DOHH2 (cell line): Measurements from ENCODE around the gene APOBEC3B.

Experiments used
- H3F3A ChIP-seq: fragments of 200-600 bp; sonication (generic), shearing (Covaris generic); 2 replicates; pipeline ENCODE4 v1.6.0; 2016; ENCODE audit warnings: antibody characterized with exemption, mild to moderate bottlenecking; ENCODE audit not compliant: control insufficient read depth, insufficient read depth
- H3K27ac ChIP-seq: fragments of 200-600 bp; sonication (generic); 2 replicates; pipeline ENCODE4 v1.5.1; 2014; ENCODE audit warnings: low read depth, mild to moderate bottlenecking, low read length, moderate library complexity
- H3K27me3 ChIP-seq: fragments of 200-600 bp; sonication (generic); 2 replicates; pipeline ENCODE4 v1.6.1; 2014; ENCODE audit warnings: mild to moderate bottlenecking, low read length, mixed read lengths; ENCODE audit not compliant: control insufficient read depth
- H3K36me3 ChIP-seq: fragments of 200-600 bp; sonication (generic); 2 replicates; pipeline ENCODE4 v1.6.1; 2014; ENCODE audit warnings: mild to moderate bottlenecking, low read length, moderate library complexity, mixed read lengths; ENCODE audit not compliant: control insufficient read depth
- H3K4me1 ChIP-seq: fragments of 200-600 bp; sonication (generic); 2 replicates; pipeline ENCODE4 v1.6.1; 2014; ENCODE audit warnings: mild to moderate bottlenecking, low read length, mixed read lengths; ENCODE audit not compliant: control insufficient read depth
- H3K4me2 ChIP-seq: fragments of 200-600 bp; sonication (generic); 2 replicates; pipeline ENCODE4 v1.6.0; 2014; ENCODE audit warnings: mild to moderate bottlenecking, low read length, moderate library complexity
- H3K4me3 ChIP-seq: fragments of 200-600 bp; sonication (generic); 2 replicates; pipeline ENCODE4 v1.5.1; 2014; ENCODE audit warnings: mild to moderate bottlenecking, low read length, mixed read lengths
- H3K79me2 ChIP-seq: fragments of 200-600 bp; sonication (generic); 2 replicates; pipeline ENCODE4 v1.6.1; 2014; ENCODE audit warnings: mild to moderate bottlenecking, low read length, mixed read lengths; ENCODE audit not compliant: control insufficient read depth
- H3K9me2 ChIP-seq: fragments of 200-600 bp; sonication (generic); replicated peaks from 2 replicates; pipeline ENCODE4 v1.6.1; 2014; ENCODE audit warnings: mild to moderate bottlenecking, low read length, mixed read lengths; ENCODE audit not compliant: control insufficient read depth
- H3K9me3 ChIP-seq: fragments of 200-600 bp; sonication (generic); 2 replicates; pipeline ENCODE4 v1.6.1; 2014; ENCODE audit warnings: antibody characterized with exemption, low read length, mixed read lengths; ENCODE audit not compliant: control insufficient read depth, insufficient read depth
- H4K20me1 ChIP-seq: fragments of 200-600 bp; sonication (generic); 2 replicates; pipeline ENCODE4 v1.6.0; 2014; ENCODE audit warnings: low read depth, mild to moderate bottlenecking, antibody characterized with exemption, low read length, moderate library complexity; ENCODE audit not compliant: control insufficient read depth, insufficient read depth
- EZH2phosphoT487 ChIP-seq: fragments of 200-600 bp; sonication (generic); IDR thresholded peaks from 2 replicates; pipeline ENCODE4 v1.6.1; 2017; ENCODE audit warnings: borderline replicate concordance, mild to moderate bottlenecking, antibody characterized with exemption, low read length, moderate library complexity, mixed read lengths
- TF ChIP-seq, protein P1 (sequence below): fragments of 200-600 bp; sonication (generic); IDR thresholded peaks from one replicate; pipeline ENCODE4 v1.5.1; 2014; ENCODE audit warnings: antibody characterized with exemption, mild to moderate bottlenecking, low read depth, low read length; ENCODE audit not compliant: poor library complexity, severe bottlenecking

The APOBEC3B gene

DNA sequence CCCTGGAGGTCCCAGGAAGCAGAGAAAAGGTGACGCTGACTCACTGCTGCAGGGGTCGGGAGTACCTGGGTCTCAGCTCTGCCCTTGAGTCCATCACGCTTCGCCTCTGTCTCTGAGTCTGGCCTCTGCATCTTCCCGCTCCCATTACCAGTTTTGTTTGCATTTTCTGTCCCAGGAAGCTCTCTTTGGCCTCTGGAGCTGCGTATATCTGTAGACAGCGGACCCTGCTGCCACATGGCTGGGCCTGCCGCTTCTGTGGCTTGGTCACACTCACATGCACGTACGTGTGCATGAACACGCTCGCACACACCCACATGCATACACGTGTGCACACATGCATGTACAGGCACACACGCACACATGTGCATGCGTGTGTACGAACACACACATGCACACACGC, 45.6 kb upstream of the APOBEC3B start:
- H3K4me3 ChIP-seq: no peak overlapping the region

DNA sequence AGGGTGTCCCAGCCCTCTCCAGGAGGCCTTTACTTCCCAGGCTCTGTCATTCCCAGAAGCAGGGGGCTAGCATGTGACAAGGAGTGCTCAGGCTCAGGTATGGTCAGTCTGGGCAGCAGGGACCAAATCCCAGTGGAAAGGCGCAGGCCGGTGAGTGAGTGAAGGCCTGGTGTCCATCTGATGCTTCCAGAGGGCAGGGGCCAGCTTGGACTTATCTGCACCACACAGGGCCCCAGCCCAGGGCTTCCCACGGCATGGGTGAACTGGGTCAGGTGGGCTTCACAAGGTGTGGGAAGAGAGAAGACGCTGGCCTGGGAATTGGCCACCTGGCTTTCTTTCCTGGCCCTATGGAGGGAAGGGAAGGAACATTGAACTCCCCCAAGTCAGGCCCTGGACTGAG, 45.1 kb upstream of the APOBEC3B start:
- H3K27me3 ChIP-seq: peaks cover 26% of the 10 kb centered on the region
- H3K27ac ChIP-seq: no peak overlapping the region
- TF ChIP-seq, protein P1, sequence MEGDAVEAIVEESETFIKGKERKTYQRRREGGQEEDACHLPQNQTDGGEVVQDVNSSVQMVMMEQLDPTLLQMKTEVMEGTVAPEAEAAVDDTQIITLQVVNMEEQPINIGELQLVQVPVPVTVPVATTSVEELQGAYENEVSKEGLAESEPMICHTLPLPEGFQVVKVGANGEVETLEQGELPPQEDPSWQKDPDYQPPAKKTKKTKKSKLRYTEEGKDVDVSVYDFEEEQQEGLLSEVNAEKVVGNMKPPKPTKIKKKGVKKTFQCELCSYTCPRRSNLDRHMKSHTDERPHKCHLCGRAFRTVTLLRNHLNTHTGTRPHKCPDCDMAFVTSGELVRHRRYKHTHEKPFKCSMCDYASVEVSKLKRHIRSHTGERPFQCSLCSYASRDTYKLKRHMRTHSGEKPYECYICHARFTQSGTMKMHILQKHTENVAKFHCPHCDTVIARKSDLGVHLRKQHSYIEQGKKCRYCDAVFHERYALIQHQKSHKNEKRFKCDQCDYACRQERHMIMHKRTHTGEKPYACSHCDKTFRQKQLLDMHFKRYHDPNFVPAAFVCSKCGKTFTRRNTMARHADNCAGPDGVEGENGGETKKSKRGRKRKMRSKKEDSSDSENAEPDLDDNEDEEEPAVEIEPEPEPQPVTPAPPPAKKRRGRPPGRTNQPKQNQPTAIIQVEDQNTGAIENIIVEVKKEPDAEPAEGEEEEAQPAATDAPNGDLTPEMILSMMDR: no peak
- TF ChIP-seq EZH2phosphoT487: no peak

More for the DNA sequence above, 45.6 kb upstream of the APOBEC3B start:
- H3K9me2 ChIP-seq: no peaks in the 10 kb centered on the region
- no peaks in the 10 kb centered on the region for H3K9me3 ChIP-seq
- H3F3A ChIP-seq: peaks cover 3% of the 10 kb centered on the region; the same call in 1 of the 2 replicates
- H3K36me3 ChIP-seq: no peaks in the 10 kb centered on the region
- peaks cover 21% of the 10 kb centered on the region for H3K27me3 ChIP-seq
- H4K20me1 ChIP-seq: no peaks in the 10 kb centered on the region
- TF ChIP-seq, protein P1: no peak
- TF ChIP-seq EZH2phosphoT487: no peak
- no peak overlapping the region for H3K4me2 ChIP-seq
- no peaks in the 10 kb centered on the region for H3K79me2 ChIP-seq
- no peak overlapping the region for H3K27ac ChIP-seq
- peaks cover 1% of the 10 kb centered on the region; the same call in 1 of the 2 replicates for H3K4me1 ChIP-seq

DNA sequence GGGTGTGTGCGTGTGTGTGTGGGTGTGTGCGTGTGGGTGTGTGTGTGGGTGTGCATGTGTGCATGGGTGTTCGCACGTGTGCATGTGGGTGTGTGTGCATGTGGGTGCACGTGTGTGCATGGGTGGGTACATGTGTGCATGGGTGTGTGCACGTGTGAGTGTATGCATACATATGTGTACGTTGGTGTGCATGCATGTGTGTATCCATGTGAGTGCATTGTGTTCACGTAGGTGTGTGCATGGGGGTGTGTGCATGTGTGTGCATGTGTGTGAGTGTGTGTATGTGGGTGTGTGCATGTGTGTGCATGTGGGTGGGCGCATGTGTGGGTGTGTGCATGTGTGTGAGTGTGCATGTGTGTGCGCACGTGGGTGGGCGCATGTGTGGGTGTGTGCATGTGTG, 44.6 kb upstream of the APOBEC3B start:
- Histone ChIP-seq H3K27ac (no peak overlapping the region), H3K9me3 (no peaks in the 10 kb centered on the region), H4K20me1 (no peaks in the 10 kb centered on the region), H3K4me1 (peaks cover 6% of the 10 kb centered on the region; the same call in 1 of the 2 replicates), H3K36me3 (no peaks in the 10 kb centered on the region), H3K27me3 (peaks cover 28% of the 10 kb centered on the region), H3F3A (peaks cover 3% of the 10 kb centered on the region; the same call in 1 of the 2 replicates), H3K9me2 (no peaks in the 10 kb centered on the region), H3K79me2 (no peaks in the 10 kb centered on the region), H3K4me2 (no peak overlapping the region), H3K4me3 (no peak overlapping the region)
- no peak for TF ChIP-seq EZH2phosphoT487
- TF ChIP-seq, protein P1: no peak

More for the DNA sequence above, 45.1 kb upstream of the APOBEC3B start:
- peaks cover 6% of the 10 kb centered on the region; the same call in 1 of the 2 replicates for H3K4me1 ChIP-seq
- no peaks in the 10 kb centered on the region for H3K79me2 ChIP-seq
- H3K36me3 ChIP-seq: no peaks in the 10 kb centered on the region
- no peak overlapping the region for H3K4me3 ChIP-seq
- no peaks in the 10 kb centered on the region for H3K9me3 ChIP-seq
- no peaks in the 10 kb centered on the region for H3K9me2 ChIP-seq
- H4K20me1 ChIP-seq: no peaks in the 10 kb centered on the region
- H3K4me2 ChIP-seq: no peak overlapping the region
- peaks cover 3% of the 10 kb centered on the region; the same call in 1 of the 2 replicates for H3F3A ChIP-seq
